Stimulated activated CD4-positive, alpha-beta T cell treated with anti-CD3 and anti-CD28 coated beads, TNF-alpha, amount 100 ng/mL, for 4 hours (primary cell): ENCODE results near the gene OR10G8.
"Not testable (repeated sequence)": the region's sequence is repeated elsewhere in the genome, so short reads cannot be mapped to it uniquely, and the experiment has no call there.

ENCODE experiments used
- DNase-seq, 3 experiments: peaks; one replicate each; pipeline ENCODE4 v3.0.0-alpha.2; 2020; ENCODE audit warnings: low read depth in 3 of 3

The OR10G8 gene

GRCh38 chr11:124026498-124026897 is at the start of gene OR10G8:
TSS of gene OR10G8 (plus strand) at chr11:124026798. CDS start at chr11:124029623, 2,825 bp downstream.
- no peak for DNase-seq

GRCh38 chr11:123977731-123978347 is 48.8 kb upstream of the OR10G8 start, which contains the start of gene OR10S1:
TSS of gene OR10S1 (minus strand) at chr11:123977781. CDS start at chr11:123977664, 117 bp downstream.
- DNase-seq, result no peak

- no peak for DNase-seq
Observed at GRCh38 chr11:123979311-123979710, 47.3 kb upstream of the OR10G8 start.

GRCh38 chr11:123995119-123995518 is 31.5 kb upstream of the OR10G8 start, which contains the start of gene OR10G6:
TSS of gene OR10G6 (minus strand) at chr11:123995161. CDS start at chr11:123995161, 0 bp downstream.
- DNase-seq, result no peak

GRCh38 chr11:124012697-124013096 is 13.9 kb upstream of the OR10G8 start, which contains the start of gene OR10G4:
TSS of gene OR10G4 (plus strand) at chr11:124012997. CDS start at chr11:124015575, 2,578 bp downstream.
- DNase-seq, result no peak

GRCh38 chr11:124015837-124016236 is 10.8 kb upstream of the OR10G8 start:
- DNase-seq, result not testable (repeated sequence)

GRCh38 chr11:124036666-124037065 is 10.1 kb downstream of the OR10G8 start:
- no peak for DNase-seq

GRCh38 chr11:124039557-124039956 is 13.0 kb downstream of the OR10G8 start:
- no peak for DNase-seq

- no peak for DNase-seq
Observed at GRCh38 chr11:124041254-124041653, 14.7 kb downstream of the OR10G8 start, which contains the start of gene OR10G7. TSS of gene OR10G7 (minus strand) at chr11:124041325. CDS start at chr11:124039001, 2,324 bp downstream.

- no peak for DNase-seq
Observed at GRCh38 chr11:124043420-124043819, 16.8 kb downstream of the OR10G8 start.

GRCh38 chr11:124050748-124051147 is 24.1 kb downstream of the OR10G8 start:
- DNase-seq, result no peak

GRCh38 chr11:124052966-124053365 is 26.4 kb downstream of the OR10G8 start:
- DNase-seq, result no peak

GRCh38 chr11:124068601-124069110 is 42.1 kb downstream of the OR10G8 start:
- no peak for DNase-seq

- DNase-seq, result peak in 1 of 3 experiments; percentile 6
Observed at GRCh38 chr11:124069429-124070401, 43.1 kb downstream of the OR10G8 start.

GRCh38 chr11:124070915-124071622 is 44.5 kb downstream of the OR10G8 start:
- DNase-seq, result peak; percentile 26 to 47 (median 39)

- DNase-seq, result no peak
Observed at GRCh38 chr11:124071623-124071948, 45.0 kb downstream of the OR10G8 start.

- DNase-seq, result no peak
Observed at GRCh38 chr11:124072147-124072546, 45.5 kb downstream of the OR10G8 start.

- DNase-seq, result no peak
Observed at GRCh38 chr11:124074554-124074953, 48.0 kb downstream of the OR10G8 start.

GRCh38 chr11:124075492-124075840 is 48.9 kb downstream of the OR10G8 start:
- DNase-seq, result no peak

GRCh38 chr11:124075841-124076651 is 49.4 kb downstream of the OR10G8 start:
- no peak for DNase-seq

GRCh38 chr11:124077266-124077665 is 50.7 kb downstream of the OR10G8 start:
- DNase-seq, result no peak
